CD4-positive, alpha-beta T cell treated with Interleukin-21 for 1 hour (primary cell): ENCODE measurements around the gene UBAC2.
"Not testable (repeated sequence)": the region's sequence is repeated elsewhere in the genome, so short reads cannot be mapped to it uniquely, and the experiment has no call there.

Experiments used
- DNase-seq: peaks from one replicate; pipeline ENCODE4 v3.0.0-alpha.2; 2020

UBAC2 gene

DNA sequence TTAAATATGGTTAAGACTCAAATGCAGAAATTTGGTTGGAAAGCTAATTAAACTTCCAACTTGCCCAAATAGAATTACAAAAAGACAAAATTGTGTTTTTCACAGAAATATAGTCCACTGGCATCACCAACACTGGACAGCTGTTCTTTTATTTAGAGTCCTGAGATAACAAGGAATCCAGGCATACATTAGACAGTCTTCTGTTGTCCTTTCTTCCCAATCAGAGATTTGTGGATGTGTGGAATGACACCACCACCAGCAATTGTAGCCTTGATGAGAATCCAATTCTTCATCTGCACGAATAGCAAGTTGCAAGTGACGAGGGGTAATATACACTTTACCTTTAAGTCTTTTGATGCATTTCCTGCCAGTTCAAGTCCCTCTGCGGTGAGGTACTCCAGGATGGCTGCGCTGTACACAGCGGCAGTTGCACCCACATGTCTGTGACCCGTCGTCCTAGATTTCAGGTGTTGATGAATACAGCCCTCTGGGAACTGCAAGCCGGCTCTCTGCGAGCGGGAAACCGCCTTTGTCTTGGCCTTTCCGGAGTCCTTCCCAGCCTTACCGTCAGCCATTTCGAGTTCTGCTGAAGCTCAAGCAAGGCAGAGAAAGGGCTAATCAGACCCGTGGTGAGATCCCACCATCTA lies 14.7 kb downstream of the UBAC2 start:
- peak; percentile 75 for DNase-seq

DNA sequence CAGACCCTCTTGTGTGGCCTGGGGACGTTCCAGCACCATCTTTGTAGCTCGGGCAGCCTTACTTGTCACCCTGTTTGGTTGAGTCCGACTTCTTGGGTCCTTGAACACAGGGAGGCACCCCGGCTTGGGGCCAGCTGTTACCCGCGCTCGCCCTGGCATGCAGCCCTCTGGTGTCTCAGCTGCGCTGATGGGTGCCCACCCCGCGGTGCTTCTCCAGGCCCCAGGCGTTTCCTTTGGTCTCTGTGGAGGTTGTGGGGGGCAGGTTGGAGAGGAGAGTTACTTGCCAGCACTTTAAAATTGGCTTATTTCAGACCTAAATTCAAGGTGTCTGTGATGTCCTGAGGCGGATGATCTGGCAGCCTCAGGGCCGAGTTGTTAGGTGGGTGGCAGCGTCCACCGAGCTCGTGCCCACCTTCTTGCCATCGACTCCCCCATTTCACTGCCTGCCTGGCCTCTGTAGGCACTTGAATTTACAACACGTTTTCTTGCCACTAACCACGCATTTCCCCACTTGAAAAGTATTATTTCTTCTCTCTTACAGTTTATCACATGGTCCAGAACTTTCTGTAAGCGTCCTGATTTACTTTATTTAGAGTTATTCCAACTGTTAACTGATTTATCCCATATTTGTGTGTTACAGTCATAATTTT lies 16.9 kb downstream of the UBAC2 start:
- DNase-seq = no peak

DNA sequence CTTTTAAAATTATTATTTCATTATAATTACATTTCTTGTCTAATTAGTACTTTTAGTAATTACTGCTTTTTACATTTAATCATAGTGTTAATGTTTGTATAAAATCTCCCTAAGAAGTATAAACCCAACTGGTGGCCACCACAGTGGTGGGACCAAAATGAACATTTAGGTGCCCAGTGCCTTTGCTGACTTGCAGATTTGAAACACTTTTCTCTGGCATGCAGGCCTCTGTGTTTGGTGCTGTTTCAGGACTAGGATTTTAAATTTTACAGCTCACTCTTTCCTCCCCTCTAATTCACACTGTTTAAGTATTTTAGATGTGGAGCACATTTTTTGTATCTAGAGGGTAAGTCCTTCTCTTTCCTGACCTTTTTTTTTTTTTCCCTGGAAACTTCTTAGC lies 17.5 kb downstream of the UBAC2 start:
- DNase-seq = no peak

DNA sequence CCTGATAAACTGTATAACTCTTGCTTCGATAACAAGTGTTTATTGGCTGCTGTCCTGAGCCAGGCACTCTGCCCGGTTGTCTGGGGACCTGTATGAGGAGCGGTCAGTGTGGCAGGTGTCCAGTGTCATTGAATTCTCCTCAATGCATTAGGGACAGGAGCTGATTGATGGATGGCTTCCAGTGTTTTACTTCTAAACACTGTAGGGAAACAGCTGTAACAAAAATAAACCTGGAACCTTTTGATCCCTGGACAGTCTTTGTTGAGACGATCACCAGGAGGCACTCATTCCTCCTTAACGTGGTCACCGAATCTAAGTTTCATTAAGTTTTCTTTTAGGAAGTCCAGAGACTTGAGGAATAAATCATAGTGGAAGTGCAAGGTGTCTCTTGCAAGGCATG lies 17.9 kb downstream of the UBAC2 start:
- DNase-seq = no peak

DNA sequence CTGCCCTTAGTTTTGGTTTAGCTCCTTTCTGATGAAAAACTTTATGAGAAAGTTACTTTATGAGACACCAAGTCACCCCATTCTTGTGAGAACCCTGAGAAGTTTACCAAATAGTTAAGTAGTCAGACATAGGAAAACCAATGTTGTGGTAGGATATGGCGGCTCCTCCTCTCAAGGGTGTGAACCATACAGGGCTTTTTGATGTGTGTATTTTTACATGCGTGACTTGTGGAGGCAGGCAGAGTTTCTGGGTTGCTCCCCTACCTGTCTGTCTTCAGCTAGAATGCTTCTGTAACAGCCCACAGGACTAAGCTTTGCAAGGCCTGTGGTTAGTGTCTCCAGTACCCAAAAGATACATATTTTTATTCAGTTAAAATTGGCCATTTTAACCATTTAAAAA lies 18.3 kb downstream of the UBAC2 start:
- DNase-seq = peak; percentile 83

DNA sequence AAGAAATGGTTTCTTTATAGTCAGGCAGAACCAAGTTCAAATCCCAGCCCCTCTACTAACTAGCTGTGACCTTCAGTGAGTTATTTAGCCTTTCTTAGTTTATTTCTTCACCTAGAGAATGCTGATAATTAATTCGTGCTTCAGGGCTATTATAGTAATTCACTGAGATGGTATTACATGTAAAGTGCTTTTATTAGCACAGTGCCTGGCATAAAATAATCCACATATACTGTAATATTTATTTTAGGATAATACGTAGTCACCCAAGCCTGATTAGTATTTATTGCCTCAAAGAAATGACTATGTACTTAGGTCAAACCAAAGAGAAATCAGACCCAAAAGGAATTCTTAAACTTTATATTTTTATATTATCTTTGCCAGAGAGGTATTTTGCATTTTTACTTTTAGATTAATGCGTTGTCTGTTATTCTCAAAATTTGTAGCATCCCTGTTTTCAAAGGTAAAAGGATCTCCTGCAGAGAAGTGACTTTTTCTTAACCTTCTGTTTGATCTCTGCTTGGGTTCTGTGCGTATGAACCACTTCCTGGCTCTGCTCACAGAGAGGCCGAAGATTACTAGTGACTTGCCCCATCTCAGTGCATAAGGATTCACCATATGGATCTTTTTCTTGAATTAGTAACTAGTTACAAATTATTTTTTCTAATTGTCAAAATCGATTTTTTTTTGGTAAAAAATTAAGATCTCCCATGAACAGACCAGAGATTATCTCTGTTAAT lies 19.7 kb downstream of the UBAC2 start:
- peak; percentile 58 for DNase-seq

DNA sequence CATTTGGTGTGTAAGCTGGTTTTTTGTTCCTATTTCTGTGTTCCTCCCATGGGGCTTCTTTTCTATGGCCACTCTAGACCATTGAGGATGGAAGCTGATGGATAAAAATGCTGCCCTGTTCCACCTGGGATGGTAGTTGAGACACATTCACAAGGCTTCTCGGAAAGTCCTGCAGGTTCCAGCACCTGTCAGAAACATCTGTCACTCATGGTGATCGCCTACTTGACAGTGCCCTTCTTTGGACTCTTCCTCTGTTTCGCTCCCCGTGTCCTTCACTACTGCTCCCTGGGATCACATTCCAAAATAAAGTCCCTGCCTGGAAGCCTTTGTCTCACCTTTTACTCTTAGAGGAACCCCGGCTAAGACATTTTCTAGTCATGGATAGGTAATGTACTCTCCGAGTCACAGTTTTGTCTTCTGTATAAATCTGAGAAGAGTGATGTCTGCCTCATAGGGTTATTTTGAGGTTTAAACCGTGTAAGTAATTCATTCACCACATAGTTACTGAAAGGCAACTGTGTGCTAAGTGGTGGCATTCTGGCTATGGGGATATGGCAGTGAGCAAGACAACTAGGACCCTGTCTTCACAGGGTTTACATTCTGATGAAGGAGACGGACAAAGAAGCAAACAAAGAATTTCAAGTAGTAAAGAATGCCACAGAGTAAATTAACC lies 21.0 kb downstream of the UBAC2 start:
- DNase-seq = no peak

DNA sequence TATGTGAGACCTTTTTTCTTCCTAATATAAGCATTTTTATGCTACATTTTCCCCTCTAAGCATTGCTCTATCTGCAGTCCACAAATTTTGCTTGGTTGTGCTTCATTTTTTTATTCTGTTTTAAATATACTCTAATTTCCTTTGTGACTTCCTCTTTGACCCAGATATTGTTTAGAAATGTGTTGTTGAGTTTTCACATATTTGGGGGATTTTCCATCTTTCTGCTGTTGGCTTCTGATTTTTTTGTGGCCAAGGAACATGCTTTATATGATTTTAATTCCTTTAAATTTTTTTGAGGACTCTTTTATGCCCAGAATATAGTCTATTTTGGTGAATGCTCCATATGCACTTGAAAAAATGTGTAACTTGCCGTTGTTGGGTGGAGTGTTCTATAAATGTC lies 22.9 kb downstream of the UBAC2 start:
- no peak for DNase-seq

DNA sequence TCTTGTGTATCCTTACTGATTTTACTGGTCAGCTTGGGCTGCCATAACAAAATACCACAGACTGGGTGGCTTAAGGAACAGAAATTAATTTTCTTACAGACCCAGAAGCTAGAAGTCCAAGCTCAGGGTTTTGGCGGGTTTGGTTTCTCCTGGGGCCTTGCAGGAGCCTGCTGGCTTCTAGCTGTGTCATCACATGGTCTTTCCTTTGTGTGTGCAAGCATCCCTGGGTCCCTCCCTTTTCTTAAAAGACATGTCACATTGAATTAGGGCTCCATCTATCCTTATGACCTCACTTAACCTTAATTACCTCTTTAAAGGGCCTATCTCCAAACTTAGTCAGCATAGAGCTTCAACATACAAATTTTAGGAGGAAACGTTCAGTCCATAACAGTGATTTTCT lies 23.4 kb downstream of the UBAC2 start:
- DNase-seq = no peak

DNA sequence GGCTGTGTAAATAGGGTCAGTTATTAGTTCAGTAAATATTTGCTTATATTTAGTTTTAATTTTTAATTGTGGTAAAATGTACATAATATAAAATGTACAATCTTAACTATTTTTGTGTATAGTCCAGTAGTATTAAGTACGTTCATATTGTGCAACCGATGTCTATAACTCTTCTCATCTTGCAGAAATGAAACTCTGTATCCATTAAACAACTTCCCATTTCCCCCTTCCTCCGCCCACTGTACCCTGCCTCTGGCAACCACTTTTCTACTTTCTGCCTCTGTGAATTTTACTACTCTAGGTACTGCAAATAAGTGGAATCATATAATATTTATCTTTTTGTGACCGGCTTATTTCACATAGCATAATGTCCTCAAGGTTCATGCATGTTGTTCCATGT lies 24.4 kb downstream of the UBAC2 start:
- no peak for DNase-seq

DNA sequence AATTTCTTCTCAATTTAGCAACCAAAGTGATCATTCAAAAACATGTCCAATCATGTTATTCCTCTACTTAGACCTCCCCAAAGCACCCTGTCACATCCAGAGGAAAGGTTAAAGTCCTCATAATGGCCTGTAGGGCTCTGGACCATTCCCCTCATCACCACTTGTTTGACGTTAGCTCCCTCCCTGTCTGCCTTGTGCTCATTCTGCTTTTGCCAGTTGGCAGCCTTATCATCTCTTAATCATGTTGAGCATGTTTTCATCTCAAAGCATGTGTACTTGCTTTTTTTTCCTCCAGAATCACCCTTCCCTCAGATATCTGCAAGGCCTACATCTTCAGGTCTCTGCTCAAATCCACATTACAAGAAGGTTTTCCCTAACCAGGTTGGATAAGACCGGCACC lies 25.9 kb downstream of the UBAC2 start:
- no peak for DNase-seq

DNA sequence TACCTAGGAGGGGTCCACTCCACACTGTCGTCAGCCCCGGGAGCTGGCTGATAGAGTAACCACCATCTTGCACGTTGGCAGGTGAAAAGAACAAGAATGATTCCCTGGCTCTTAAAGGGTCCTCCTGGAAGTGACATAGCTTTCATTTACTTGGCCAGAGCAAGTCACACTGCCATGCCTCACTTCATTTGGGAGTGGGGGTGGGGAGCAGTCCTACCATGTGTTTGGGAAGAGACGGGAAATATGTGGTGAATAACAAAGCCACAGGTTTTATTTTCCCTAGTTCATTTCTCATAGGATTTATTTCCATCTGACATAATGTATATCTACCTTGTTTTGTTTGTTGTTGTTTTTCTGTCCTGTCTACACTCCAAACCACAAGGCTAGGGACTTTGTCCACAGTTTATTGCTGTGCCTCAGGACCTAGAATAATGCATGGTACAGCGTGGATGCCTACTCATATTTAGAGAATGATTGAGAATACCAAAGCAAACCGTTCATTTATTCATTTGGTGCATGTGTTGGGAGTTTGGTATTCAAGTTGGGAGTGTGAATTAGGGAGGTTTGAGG lies 26.8 kb downstream of the UBAC2 start:
- no peak for DNase-seq

DNA sequence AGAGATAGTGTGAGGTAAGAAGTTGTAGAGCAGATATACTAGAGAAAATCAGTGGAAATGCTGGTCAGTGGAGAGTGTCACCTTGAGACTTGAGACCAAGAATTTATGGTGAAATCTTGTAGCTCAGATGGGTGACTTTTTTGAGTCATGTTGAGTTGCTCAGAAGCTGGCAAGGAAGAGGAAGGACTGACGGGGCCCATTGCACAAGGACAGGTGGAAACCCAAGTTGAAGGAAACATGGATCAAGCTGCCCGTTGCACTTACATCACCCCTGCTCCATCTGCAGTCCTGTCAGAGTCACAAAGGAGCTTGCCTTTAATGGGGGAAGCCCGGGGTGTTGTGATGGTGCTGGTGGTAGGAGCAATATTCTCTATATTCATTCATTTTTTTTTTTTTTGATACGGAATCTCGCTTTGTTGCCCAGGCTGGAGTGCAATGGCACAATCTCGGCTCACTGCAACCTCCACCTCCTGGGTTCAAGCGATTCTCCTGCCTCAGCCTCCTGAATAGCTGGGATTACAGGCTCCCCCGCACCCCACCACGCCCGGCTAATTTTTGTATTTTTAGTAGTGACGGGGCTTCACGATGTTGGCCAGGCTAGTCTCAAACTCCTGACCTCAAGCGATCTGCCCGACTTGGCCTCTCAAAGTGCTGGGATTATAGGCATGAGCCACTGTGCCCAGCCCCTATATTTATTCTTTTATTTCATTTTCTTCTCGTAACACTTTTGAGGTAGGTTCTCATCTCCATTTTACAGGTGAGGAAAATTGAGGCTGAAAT lies 27.4 kb downstream of the UBAC2 start:
- no peak for DNase-seq

DNA sequence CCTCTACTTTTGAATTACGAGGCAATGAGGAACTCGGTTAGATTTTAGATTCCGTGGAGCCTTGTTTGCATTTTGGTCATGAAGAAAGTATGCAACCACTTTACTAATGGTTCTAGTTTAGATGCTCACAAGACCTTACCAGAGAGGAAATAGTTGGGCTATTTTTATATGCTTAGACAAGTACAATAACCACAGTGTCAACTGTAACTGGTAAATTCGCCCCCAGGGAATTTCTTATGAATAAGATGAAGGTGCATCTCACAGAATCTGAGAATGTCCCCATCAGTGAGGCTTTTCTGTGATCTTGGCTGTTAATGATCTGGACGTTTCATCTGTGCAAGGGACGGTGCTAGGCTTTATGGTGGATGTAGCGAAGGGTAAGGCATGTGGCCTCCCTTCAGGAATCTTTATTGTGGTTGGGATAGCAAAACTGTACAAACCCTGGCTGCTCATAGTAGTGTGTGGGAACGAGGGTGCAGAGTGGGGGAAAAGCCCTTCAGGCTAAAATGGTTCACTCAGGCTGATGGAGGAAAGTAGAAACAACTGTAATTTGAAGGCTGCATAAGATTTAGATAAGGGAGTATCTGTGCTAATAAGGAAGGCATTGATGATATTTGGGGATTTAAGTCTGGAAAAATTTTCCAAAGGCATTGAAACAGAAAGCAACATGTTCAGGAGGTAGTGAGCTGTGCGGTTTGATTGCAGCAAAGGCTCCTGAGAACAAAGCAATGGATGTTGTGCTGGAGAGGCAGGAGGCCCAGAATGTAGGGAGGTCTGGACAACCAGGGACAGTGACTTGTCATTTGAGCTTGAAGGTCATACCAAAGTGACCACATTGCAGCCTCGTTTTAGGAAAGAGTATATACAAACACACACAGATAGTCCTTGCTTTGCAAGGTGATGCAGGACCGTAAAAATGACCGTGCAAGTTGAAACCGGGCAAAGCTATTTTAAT lies 28.4 kb downstream of the UBAC2 start:
- peak; percentile 40 for DNase-seq

DNA sequence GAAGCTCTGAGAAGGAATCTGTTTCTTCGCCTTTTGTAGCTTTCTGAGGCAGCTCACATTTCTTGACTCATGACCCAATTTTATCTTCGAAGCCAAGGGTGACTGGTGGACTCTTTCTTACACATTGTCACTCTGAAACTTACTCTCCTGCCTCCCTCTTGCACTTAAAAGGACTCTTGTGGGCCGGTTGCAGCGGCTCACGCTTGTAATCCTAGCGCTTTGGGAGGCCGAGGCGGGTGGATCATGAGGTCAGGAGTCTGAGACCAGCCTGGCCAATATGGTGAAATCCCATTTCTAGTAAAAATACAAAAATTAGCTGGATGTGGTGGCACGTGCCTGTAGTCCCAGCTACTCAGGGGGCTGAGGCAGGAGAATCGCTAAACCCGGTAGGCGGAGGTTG lies 29.9 kb downstream of the UBAC2 start:
- DNase-seq = not testable (repeated sequence)

DNA sequence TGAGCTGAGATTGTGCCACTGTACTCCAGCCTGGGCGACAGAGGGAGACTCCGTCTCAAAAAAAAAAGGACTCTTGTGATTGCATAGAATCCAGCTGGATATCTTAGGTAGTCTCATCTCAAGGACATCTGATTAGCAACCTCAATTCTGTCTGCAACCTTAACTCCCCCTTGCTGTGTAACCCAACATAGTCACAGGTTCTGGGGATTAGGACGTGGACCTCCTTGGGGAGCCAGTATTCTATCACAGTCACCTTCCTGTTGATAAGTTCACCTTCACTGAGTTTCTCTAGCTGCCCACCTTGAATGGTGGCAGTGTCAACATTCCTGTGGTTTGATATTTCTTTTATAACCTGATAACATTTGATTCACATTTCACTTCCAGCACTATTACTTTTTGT lies 30.3 kb downstream of the UBAC2 start:
- no peak for DNase-seq

DNA sequence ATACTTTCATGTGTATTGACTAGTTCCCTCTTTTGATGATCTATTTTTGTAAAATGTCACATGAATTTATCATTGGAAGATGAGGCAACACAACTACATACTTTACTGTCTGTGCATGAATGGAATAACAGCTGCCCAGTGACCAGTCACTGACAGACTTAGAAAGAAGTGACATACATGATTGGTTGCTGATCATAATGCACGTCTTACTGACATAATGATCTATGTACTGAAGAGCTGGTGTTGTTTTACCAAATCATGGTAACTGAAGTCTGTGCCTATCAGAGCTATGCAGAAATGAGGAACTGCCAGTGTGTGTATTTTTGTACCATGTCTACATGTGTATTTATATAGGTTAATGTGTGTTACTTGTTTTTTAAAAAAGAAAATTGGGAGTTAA lies 31.1 kb downstream of the UBAC2 start:
- no peak for DNase-seq

DNA sequence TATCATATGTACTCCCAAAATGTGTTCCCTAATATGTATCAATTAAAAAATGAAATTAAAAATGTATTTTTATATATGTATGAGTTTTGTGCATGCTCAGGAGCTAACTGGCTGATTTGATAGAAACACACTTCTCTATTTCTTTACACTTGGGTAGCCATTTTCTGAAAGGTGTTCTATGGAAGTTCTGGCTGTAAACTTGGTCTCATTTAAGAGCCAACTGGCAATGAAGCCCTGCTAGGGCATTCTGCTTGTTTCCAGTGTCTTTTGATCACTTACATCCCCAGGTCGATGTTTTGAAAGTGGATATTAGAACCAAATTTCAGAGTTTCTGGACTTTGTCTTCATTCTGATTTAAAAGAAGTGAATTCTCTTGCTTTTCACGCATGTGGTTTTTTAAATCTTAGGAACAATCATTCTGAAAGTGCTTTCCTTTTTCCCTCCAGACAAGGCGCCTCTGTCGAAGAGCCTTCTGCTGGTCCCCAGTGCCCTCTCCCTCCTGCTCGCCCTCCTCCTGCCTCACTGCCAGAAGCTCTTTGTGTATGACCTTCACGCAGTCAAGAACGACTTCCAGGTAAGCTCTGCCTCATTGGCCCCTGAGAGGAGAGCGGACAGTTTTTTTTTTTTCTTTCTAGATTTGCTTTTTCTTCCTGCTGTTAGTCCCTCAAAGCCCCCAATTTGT lies 37.5 kb downstream of the UBAC2 start:
- peak; percentile 64 for DNase-seq

DNA sequence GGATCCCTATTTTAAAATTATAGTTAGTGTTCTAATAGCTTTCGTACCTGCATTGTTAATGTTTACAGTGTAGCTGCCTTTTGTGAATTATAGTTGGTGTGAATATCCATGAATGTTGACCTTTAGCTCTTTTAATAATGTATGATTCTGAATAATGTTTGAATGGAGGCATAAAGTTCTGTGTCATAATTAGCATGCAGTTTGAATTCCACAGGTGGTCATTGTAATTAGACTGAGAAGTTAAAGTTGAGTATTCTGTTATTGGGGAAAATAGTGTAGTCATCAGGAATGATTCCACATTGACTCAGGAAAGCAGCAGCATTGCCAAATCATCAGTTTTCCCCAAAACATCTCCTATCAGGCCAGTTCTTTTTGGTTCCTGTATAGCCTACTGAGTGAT lies 45.4 kb downstream of the UBAC2 start:
- DNase-seq = no peak

DNA sequence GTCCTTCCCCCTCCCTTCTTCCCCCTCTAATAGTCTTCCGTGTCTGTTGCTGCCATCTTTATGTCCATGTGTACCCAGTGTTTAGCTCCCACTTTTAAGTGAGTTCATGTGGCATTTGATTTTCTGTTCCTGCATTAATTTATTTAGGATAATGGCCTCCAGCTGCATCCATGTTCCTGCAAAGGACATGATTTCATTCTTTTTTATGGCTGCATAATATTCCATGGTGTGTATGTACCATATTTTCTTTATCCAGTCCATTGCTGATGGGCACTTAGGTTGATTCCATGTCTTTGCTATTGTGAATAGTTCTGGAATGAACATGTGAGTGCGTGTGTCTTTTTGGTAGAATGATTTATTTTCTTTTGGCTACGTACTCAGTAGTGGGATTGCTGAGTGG lies 48.5 kb downstream of the UBAC2 start:
- not testable (repeated sequence) for DNase-seq

DNA sequence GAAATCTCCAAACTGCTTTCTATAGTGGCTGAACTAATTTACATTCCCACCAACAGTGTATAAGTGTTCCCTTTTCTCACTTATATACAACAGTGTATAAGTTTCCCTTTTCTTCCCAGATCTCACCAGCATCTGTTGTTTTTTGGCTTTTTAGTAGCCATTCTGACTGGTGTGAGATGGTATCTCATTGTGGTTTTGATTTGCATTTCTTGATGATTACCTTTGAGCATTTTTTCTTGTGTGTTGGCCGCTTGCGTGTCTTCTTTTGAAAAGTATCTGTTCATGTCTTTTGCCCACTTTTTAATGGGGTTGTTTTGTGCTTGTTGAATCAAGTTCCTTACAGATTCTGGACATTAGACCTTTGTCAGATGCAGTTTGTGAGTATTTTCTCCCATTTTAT lies 49.0 kb downstream of the UBAC2 start:
- not testable (repeated sequence) for DNase-seq
